Ovary (tissue), 3 donors: ENCODE measurements around the gene SP6.

Experiments
- POLR2A ChIP-seq: fragments of 450-650 bp; IDR thresholded peaks from one replicate; pipeline ENCODE4 v1.6.1; 2017; ENCODE audit warnings: antibody characterized with exemption, mild to moderate bottlenecking, moderate library complexity
- TF ChIP-seq, protein P1 (sequence below), 3 donors: fragments of 450-650 bp in 2 of 3; fragments of 200-600 bp in 1 of 3; IDR thresholded peaks; one replicate each; pipeline versions ENCODE4 v1.5.1 to v1.8.0; 2016 to 2022; ENCODE audit warnings: antibody characterized with exemption in 3 of 3, mild to moderate bottlenecking in 1 of 3
- donor health status: DM: no; HTN: no; CAD: no.

GRCh38 chr17:47899643-47900042 lies 48.7 kb upstream of the SP6 start:
- TF ChIP-seq, protein P1, sequence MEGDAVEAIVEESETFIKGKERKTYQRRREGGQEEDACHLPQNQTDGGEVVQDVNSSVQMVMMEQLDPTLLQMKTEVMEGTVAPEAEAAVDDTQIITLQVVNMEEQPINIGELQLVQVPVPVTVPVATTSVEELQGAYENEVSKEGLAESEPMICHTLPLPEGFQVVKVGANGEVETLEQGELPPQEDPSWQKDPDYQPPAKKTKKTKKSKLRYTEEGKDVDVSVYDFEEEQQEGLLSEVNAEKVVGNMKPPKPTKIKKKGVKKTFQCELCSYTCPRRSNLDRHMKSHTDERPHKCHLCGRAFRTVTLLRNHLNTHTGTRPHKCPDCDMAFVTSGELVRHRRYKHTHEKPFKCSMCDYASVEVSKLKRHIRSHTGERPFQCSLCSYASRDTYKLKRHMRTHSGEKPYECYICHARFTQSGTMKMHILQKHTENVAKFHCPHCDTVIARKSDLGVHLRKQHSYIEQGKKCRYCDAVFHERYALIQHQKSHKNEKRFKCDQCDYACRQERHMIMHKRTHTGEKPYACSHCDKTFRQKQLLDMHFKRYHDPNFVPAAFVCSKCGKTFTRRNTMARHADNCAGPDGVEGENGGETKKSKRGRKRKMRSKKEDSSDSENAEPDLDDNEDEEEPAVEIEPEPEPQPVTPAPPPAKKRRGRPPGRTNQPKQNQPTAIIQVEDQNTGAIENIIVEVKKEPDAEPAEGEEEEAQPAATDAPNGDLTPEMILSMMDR (IDR thresholded peaks at IDR 0.05) = no peak
- no peak for TF ChIP-seq POLR2A
